Esophagus squamous epithelium (tissue), 5 donors: ENCODE measurements around the gene BRSK2. TPM values are rescaled to one million over a fixed set of nuclear protein-coding genes. Genes with fewer than 3 reads are reported as not detected.

Experiments used
- DNase-seq: peaks from one replicate; lab custom pipeline; 2025; lab: John Stamatoyannopoulos, UW
- H3K27ac ChIP-seq, 4 donors: fragments of 200-600 bp; sonication (generic); one replicate each; pipeline ENCODE4 v1.5.1; 2016 to 2019; ENCODE audit warnings: mild to moderate bottlenecking in 1 of 4
- H3K27me3 ChIP-seq, 4 donors: fragments of 200-600 bp; sonication (generic); 1 replicate in 3 of 4; 2 replicates in 1 of 4; pipeline versions ENCODE4 v1.5.1 to v1.6.0; 2017 to 2021; ENCODE audit warnings: antibody characterized with exemption in 1 of 4
- H3K36me3 ChIP-seq, 3 donors: fragments of 200-600 bp; sonication (generic); one replicate each; pipeline ENCODE4 v1.5.1; 2016 to 2019
- H3K4me1 ChIP-seq, 3 donors: fragments of 200-600 bp; sonication (generic); one replicate each; pipeline ENCODE4 v1.5.1; 2017 to 2019
- H3K4me3 ChIP-seq, 4 donors: fragments of 200-600 bp; sonication (generic); 1 replicate in 3 of 4; 2 replicates in 1 of 4; pipeline ENCODE4 v1.5.1; 2016 to 2019; ENCODE audit warnings: mild to moderate bottlenecking in 2 of 4, moderate library complexity in 1 of 4
- H3K9me3 ChIP-seq, 3 donors: fragments of 200-600 bp; sonication (generic); one replicate each; pipeline ENCODE4 v1.5.1; 2016 to 2019
- POLR2A ChIP-seq, 4 donors: fragments of 450-650 bp; IDR thresholded peaks; one replicate each; pipeline ENCODE4 v1.6.1; 2017; ENCODE audit warnings: antibody characterized with exemption in 4 of 4, mild to moderate bottlenecking in 4 of 4, moderate library complexity in 3 of 4
- WGBS, 2 donors: methylation state at CpG; one replicate each; pipeline ENCODE4 v1.1.5; 2018; 5-methylcytosine and 5-hydroxymethylcytosine counted together
- intact Hi-C: fragments of 100-400 bp; cut with DNase I; formaldehyde crosslinking; loops from one replicate; pipeline ENCODE4 v1.15.0; 2022
- total RNA-seq, 4 donors: library from RNA; depleted of rRNA; stranded (reverse); fragments of >200 nt; gene quantifications; one replicate each; pipeline ENCODE4 v1.1.0, GENCODE V29; 2016
- TF ChIP-seq, protein P1 (sequence below), 6 experiments: fragments of 450-650 bp in 4 of 6; fragments of 200-600 bp in 2 of 6; sonication (generic) in 2 of 6; IDR thresholded peaks; one replicate each; pipeline ENCODE4 v1.5.1; 2016 to 2019; ENCODE audit warnings: antibody characterized with exemption in 6 of 6, mild to moderate bottlenecking in 4 of 6, moderate library complexity in 4 of 6
- donor health status: DM: yes; HTN: yes; CAD: no.

The BRSK2 gene
- total RNA-seq, 4 donors from 2014 or later: 0.23 to 1.3 (median 0.35) TPM; not detected in 1

DNA sequence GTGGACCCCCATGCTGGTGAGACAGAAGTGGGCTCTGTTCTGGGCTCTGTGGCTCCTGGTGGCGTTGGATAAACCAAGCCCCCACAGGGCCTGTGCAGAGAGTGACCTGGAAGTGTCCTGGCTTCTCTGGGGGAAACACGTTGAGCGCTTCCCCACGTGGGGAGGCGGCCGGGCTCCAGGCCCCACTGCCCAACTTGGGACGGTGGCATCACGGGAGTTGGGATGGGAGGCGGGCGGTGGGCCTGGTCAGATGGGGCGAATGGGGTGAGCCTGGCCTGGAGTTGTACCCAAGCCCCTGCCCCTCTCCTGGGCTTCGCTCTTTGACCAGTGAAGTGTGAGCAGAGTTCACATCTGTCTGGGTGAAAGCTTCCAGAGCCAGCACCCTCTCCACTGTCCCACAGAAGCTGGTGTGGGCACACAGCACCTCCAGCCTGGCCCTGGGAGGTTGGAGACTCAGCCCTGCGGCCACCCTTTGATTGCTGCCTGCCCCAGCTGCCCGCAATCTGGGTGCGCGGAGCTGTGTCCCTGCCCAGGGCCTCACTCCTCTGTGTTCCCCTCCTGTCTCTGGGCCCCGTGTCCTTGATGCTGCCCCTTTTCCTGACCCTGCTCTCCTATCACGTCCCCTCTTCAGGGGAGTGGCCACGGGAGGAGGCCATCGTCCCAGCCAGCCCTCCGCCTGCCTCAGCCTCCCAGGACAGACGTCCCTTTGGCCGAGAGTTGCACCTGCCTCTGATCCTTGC lies 14.2 kb downstream of the BRSK2 start:
- 47 to 68% methylated on average over 7 to 11 of the region's 23 CpGs for WGBS, 2 donors
- H3K27me3 ChIP-seq: peaks cover 0 to 82% (median 0%) of the 10 kb centered on the region in 4 donors
- TF ChIP-seq, protein P1, sequence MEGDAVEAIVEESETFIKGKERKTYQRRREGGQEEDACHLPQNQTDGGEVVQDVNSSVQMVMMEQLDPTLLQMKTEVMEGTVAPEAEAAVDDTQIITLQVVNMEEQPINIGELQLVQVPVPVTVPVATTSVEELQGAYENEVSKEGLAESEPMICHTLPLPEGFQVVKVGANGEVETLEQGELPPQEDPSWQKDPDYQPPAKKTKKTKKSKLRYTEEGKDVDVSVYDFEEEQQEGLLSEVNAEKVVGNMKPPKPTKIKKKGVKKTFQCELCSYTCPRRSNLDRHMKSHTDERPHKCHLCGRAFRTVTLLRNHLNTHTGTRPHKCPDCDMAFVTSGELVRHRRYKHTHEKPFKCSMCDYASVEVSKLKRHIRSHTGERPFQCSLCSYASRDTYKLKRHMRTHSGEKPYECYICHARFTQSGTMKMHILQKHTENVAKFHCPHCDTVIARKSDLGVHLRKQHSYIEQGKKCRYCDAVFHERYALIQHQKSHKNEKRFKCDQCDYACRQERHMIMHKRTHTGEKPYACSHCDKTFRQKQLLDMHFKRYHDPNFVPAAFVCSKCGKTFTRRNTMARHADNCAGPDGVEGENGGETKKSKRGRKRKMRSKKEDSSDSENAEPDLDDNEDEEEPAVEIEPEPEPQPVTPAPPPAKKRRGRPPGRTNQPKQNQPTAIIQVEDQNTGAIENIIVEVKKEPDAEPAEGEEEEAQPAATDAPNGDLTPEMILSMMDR (IDR thresholded peaks at IDR 0.05): no peak
- no peak for TF ChIP-seq POLR2A (IDR thresholded peaks at IDR 0.05)
- H3K4me1 ChIP-seq: no peaks in the 10 kb centered on the region
- no peaks in the 10 kb centered on the region for H3K36me3 ChIP-seq
- no peak overlapping the region for H3K4me3 ChIP-seq
- no peaks in the 10 kb centered on the region for H3K9me3 ChIP-seq
- no peak overlapping the region for H3K27ac ChIP-seq
- intact Hi-C loops: no loop called here
- no peak for DNase-seq

DNA sequence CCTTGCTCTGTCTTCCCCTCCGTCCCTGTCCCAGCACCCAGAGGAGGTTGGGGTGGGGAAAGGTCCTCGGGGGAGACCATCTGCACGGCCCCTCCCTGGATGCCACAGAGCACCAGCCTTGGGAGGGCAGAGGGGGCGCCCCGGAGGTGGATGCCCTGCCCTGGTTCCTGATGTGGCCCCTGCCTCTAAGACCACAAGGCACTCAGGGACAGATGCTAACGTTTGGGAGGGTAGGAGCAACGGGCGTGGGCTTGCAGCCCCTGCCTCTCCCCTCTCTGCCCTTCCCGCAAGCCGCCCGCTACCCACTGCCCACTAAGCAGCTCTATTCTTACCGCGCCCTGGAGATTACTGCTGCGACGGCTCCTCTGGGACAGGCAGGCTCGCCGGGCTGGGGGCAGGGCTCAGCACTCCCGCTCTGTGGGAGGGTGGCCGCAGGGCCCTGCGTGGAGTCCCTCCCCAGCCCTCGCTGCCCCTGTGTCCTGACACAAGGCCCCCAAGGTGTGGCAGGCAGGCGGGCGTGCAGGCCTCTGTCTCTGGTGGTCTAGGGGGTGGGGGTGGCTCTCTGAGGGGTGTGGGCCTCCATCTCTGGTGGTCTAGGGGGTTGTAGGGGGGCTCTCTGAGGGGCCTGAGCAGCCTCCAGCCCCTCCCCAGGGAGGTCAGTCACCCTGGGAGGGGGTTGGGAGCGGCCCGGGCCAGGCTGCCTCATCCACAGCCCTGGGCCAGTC lies 14.9 kb downstream of the BRSK2 start:
- peaks cover 0 to 83% (median 0%) of the 10 kb centered on the region in 4 donors for H3K27me3 ChIP-seq
- H3K27ac ChIP-seq: no peak overlapping the region
- no peak overlapping the region for H3K4me3 ChIP-seq
- H3K4me1 ChIP-seq: no peaks in the 10 kb centered on the region
- TF ChIP-seq, protein P1 (IDR thresholded peaks at IDR 0.05): no peak
- TF ChIP-seq POLR2A (IDR thresholded peaks at IDR 0.05): no peak
- 53% methylated on average over 8 of the region's 25 CpGs; no CpG with 5 or more reads in 1 of the 2 donors for WGBS, 2 donors
- H3K36me3 ChIP-seq: no peaks in the 10 kb centered on the region
- intact Hi-C loops: no loop called here
- no peaks in the 10 kb centered on the region for H3K9me3 ChIP-seq
- DNase-seq: no peak

DNA sequence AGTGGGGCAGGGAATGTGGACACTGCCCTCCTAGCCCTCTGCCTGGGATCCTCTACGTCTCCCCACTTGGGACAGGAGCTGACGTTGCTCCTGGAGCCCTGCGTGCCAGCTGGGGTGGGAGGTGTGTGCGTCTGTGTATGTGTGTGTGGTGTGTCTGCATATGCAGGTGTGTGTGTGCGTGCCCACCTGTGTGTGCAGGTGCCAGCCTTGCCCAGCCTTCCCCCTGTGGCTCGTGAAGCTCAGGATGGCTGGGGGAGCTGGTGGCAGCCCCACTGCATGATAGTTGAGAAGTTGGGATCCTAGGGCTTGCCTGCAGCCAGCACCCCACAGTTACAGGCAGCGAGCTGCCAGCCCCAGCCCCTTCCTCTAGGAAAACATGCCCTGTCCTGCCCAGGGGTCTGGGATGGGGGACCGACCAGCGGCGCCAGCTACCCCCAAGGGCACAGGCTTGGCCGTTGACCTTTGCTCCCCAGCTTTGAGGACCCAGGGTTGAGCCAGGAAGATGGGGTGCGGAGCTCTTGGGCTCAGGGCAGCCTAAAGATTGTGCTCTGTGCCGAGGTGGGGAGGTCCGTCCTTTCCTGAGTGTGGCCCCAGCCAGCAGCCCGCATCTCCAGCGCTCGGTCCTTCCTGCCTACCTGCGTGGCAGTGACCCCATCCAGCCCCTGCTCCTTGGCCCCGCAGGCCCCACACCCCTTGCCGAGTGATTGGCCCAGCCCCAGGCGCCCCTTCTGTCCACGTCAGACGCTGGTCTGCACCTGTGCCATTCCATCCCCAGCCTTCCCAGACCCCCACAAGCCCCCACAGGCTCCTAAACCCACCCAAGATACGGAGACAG lies 15.7 kb downstream of the BRSK2 start:
- no peak for TF ChIP-seq POLR2A (IDR thresholded peaks at IDR 0.05)
- TF ChIP-seq, protein P1 (IDR thresholded peaks at IDR 0.05): no peak
- no peaks in the 10 kb centered on the region for H3K36me3 ChIP-seq
- no peak for DNase-seq
- no peak overlapping the region for H3K27ac ChIP-seq
- intact Hi-C loops: no loop called here
- no peaks in the 10 kb centered on the region for H3K9me3 ChIP-seq
- H3K4me3 ChIP-seq: no peak overlapping the region
- H3K27me3 ChIP-seq: peaks cover 0 to 82% (median 0%) of the 10 kb centered on the region in 4 donors
- 75% methylated on average over 4 to 9 of the region's 24 CpGs for WGBS, 2 donors
- H3K4me1 ChIP-seq: no peaks in the 10 kb centered on the region

DNA sequence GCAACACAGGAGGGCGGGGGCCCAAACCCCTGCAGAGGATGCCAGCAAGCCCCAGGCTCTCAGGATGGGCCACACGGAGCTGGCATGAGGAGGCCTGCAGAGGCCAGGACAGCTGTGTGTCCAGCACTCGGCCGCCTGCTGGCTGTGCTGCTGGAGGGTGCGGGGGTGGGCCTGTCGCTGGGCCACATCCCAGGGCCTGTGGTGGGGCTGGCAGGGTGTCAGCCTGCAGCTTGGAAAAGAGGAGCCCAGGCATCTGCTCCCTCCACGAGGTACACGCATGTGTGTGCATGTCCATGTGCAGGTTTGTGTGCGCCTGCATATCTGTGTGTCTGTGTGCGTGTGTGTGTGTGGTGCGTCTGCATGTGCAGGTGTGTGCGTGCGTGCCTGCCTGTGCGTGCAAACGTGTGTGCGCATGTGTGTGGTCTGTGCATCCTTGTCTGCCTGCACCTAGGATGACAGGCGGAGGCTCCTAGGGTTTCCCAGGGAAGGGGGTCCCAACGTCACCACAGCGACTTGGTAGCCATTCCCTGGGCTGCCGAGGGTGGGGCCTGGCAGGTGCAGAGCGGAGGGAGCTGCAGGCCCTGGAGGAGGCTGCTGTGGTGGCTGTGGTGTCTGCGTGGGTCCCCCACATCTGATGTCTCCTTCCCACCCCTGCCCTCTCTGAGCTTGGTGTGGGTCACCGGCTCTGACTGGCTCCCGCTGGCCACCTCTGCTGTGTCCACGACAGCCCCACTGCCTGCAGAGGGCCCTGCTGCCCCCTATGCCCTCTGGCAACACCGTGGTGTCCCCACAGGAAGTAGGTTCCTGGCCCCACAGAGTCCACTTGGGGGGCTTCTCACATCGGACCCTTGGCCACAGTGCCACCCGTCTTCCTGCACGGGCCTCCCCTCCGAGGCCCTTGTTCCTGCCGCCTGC lies 17.1 kb downstream of the BRSK2 start:
- H3K27ac ChIP-seq: no peak overlapping the region
- H3K36me3 ChIP-seq: no peaks in the 10 kb centered on the region
- no peaks in the 10 kb centered on the region for H3K4me1 ChIP-seq
- intact Hi-C loops: no loop called here
- no peak for DNase-seq
- peaks cover 0 to 81% (median 0%) of the 10 kb centered on the region in 4 donors for H3K27me3 ChIP-seq
- WGBS, 2 donors: 69 to 77% methylated on average over 8 to 14 of the region's 31 CpGs
- TF ChIP-seq, protein P1 (IDR thresholded peaks at IDR 0.05): no peak
- no peak overlapping the region for H3K4me3 ChIP-seq
- no peaks in the 10 kb centered on the region for H3K9me3 ChIP-seq
